ENCODE data around the gene CARD10.

DNA sequence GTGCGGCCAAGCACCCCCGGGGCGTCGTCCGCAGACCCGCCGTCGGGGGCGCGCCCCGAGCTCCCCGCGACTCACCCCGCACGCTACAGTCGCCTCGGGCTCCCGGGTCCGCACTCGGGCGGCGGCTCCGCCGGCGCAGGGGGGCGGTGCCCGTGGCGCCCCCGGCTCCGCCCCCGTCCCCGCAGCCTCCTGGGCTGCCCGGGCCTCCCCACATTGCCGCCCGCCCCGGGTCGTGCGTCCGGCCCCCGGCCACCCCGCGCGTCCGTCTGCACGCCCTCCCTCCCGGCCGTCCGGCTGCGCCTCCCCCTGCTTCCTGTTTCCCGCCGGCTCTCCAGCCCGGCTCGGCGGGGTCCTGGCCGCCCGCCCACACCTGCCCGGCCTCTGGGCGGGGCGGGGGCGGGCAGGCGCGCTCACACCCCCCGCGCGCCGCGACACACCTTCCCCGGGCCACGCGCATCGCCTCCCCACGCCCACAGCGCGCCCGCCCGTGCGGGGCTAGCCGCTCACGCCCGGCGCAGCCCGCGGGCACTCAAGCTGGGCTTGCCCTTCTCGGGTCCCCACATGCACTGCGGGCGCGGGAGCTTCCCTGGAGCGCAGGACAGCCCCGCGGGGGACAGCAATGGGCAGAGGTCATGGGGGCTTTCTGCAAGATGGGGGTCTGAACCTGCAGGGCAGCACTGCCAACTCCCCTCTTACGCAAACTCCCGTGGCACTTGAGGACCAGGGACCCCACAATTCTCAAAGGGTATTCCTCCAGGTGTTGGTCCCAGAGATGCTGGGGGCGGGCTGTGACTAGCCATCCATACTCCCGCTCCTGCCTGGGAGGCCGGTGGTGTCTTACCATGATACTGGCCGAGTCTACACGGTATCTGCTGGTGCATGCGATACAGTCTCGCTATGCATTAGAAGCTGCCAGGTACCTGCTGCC, at the start of gene CARD10:
- no peak for TF ChIP-seq POLR2AphosphoS5 (IDR thresholded peaks at IDR 0.05)
- TF ChIP-seq POLR2A (IDR thresholded peaks at IDR 0.05; ENCODE audit: low read depth): no peak
- TF ChIP-seq, protein P1, sequence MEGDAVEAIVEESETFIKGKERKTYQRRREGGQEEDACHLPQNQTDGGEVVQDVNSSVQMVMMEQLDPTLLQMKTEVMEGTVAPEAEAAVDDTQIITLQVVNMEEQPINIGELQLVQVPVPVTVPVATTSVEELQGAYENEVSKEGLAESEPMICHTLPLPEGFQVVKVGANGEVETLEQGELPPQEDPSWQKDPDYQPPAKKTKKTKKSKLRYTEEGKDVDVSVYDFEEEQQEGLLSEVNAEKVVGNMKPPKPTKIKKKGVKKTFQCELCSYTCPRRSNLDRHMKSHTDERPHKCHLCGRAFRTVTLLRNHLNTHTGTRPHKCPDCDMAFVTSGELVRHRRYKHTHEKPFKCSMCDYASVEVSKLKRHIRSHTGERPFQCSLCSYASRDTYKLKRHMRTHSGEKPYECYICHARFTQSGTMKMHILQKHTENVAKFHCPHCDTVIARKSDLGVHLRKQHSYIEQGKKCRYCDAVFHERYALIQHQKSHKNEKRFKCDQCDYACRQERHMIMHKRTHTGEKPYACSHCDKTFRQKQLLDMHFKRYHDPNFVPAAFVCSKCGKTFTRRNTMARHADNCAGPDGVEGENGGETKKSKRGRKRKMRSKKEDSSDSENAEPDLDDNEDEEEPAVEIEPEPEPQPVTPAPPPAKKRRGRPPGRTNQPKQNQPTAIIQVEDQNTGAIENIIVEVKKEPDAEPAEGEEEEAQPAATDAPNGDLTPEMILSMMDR (IDR thresholded peaks at IDR 0.05): no peak

All from esophagus muscularis mucosa (tissue), 3 donors.